PC-3 (cell line): ENCODE results near the gene EEPD1. TPM values are rescaled to one million over a fixed set of nuclear protein-coding genes. Genes with fewer than 3 reads are reported as not detected.

ENCODE experiments used
- ATAC-seq: fragments of 200-7000 bp; cut with Tn5 transposase; 2 replicates; pipeline ENCODE4 v1.9.1; 2020; ENCODE audit warnings: mild to moderate bottlenecking, moderate library complexity
- BruUV-seq: library from RNA; stranded (reverse); fragments of 400-500 nt; replicated peaks from 2 replicates; lab custom pipeline; 2021; lab: Mats Ljungman, UMichigan
- CTCF ChIA-PET: fragments of 300-600 bp; sonication (Branson Sonifier 250); formaldehyde crosslinking; loops from one replicate; lab custom pipeline; 2022; ENCODE audit warnings: antibody characterized with exemption; lab: Charles Lee
- POLR2A ChIA-PET: fragments of 300-600 bp; sonication (Branson Sonifier 250); formaldehyde crosslinking; loops from one replicate; lab custom pipeline; 2022; ENCODE audit warnings: antibody characterized with exemption; ENCODE audit not compliant: unreplicated experiment; lab: Charles Lee
- DNase-seq: peaks from one replicate; pipeline ENCODE4 v3.0.0-alpha.2; 2015
- H2AFZ ChIP-seq: fragments of 300-600 bp; sonication (generic); 2 replicates; pipeline ENCODE4 v1.6.0; 2016; ENCODE audit warnings: antibody characterized with exemption, low read length
- H3F3A ChIP-seq: fragments of 300-600 bp; sonication (generic); one replicate; pipeline ENCODE4 v1.6.0; 2017; ENCODE audit warnings: antibody characterized with exemption, low read length, control low read depth, mild to moderate bottlenecking; ENCODE audit not compliant: unreplicated experiment
- H3K27ac ChIP-seq: fragments of 300-600 bp; sonication (generic); 2 replicates; pipeline ENCODE4 v1.5.1; 2016; ENCODE audit warnings: mild to moderate bottlenecking, low read length
- H3K27me3 ChIP-seq: fragments of 300-600 bp; sonication (generic); 2 replicates; pipeline ENCODE4 v1.6.1; 2016; ENCODE audit warnings: low read length, mixed read lengths
- H3K36me3 ChIP-seq: fragments of 300-600 bp; sonication (generic); 2 replicates; pipeline ENCODE4 v1.6.1; 2016; ENCODE audit warnings: low read depth, mixed run types, low read length, mixed read lengths
- H3K4me1 ChIP-seq: fragments of 300-600 bp; sonication (generic); 2 replicates; pipeline ENCODE4 v1.5.1; 2016; ENCODE audit warnings: low read length; ENCODE audit not compliant: insufficient read depth
- H3K4me2 ChIP-seq: fragments of 300-600 bp; sonication (generic); 2 replicates; pipeline ENCODE4 v1.6.0; 2016; ENCODE audit warnings: low read length
- H3K4me3 ChIP-seq: fragments of 300-600 bp; sonication (generic); 2 replicates; pipeline ENCODE4 v1.5.1; 2016; ENCODE audit warnings: mild to moderate bottlenecking, low read length, mixed read lengths
- H3K79me2 ChIP-seq: fragments of 300-600 bp; sonication (generic); 2 replicates; pipeline ENCODE4 v1.6.1; 2017; ENCODE audit warnings: low read length, mixed read lengths
- H3K9ac ChIP-seq: fragments of 300-600 bp; sonication (generic); 2 replicates; pipeline ENCODE4 v1.6.0; 2016; ENCODE audit warnings: mild to moderate bottlenecking, low read length
- H3K9me2 ChIP-seq: fragments of 300-600 bp; sonication (generic); replicated peaks from 2 replicates; pipeline ENCODE4 v1.6.1; 2016; ENCODE audit warnings: mixed run types, low read length, mixed read lengths
- H3K9me3 ChIP-seq: fragments of 300-600 bp; sonication (generic); 2 replicates; pipeline ENCODE4 v1.6.1; 2016; ENCODE audit warnings: low read length, mixed read lengths
- H4K20me1 ChIP-seq: fragments of 300-600 bp; sonication (generic); 2 replicates; pipeline ENCODE4 v1.6.1; 2016; ENCODE audit warnings: low read length, mixed read lengths
- EZH2 ChIP-seq: fragments of 300-600 bp; sonication (generic); IDR thresholded peaks from one replicate; pipeline ENCODE4 v1.6.1; 2017; ENCODE audit warnings: antibody characterized with exemption, mild to moderate bottlenecking, low read length; ENCODE audit not compliant: unreplicated experiment
- EZH2phosphoT487 ChIP-seq: fragments of 300-600 bp; sonication (generic); IDR thresholded peaks from 2 replicates; pipeline ENCODE4 v1.6.1; 2018; ENCODE audit warnings: mild to moderate bottlenecking, antibody characterized with exemption, low read length, borderline replicate concordance
- intact Hi-C: fragments of 100-400 bp; cut with micrococcal nuclease; formaldehyde crosslinking; loops from 2 replicates; pipeline ENCODE4 v1.9.0; 2023
- total RNA-seq: library from RNA; depleted of rRNA; stranded (reverse); fragments of >200 nt; gene quantifications from 2 replicates; pipeline ENCODE4 v1.2.3, GENCODE V29; 2014
- TF ChIP-seq, protein P1 (sequence below): fragments of 300-600 bp; sonication (generic); conservative IDR thresholded peaks from 2 replicates; pipeline ENCODE4 v1.5.1; 2017; ENCODE audit warnings: antibody characterized with exemption, low read depth, mild to moderate bottlenecking, low read length

EEPD1 gene
- total RNA-seq, 1 experiment from 2014 or later: 28.3 TPM

DNA sequence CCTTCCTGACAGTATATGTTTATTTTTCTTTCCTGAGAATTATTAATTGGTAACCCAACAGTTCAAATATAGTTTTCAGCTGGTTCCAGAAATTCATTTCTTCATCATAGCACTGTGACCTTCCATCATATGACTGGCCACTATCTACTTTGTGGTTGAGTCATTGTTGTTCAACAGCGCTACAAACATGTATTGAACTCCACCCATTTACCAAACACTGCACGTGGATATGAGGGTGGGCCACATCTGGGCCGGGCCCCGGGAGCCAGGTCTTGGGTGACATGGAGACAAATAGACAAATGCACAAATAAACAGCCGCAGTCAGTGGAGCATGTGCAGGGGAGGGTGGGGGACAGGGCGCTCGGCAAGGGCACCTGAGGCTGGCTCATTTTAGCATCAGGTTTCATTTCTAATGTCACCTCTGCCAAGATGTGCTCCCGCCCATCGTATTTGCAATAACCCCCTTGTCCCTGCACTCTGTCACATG, 24.0 kb upstream of the EEPD1 start:
- DNase-seq (peak; percentile 69), ATAC-seq (peak; percentile 79)
- H3F3A ChIP-seq: no peaks in the 10 kb centered on the region
- no peaks in the 10 kb centered on the region for H3K27me3 ChIP-seq
- intact Hi-C loops: loop anchor here (1.0 kb wide), 3 partner anchors 23 to 161 kb away; no protein-coding TSS in a partner anchor
- no peaks in the 10 kb centered on the region for H3K9me3 ChIP-seq
- peak overlapping the region; percentile 56 for H3K4me3 ChIP-seq
- H3K4me2 ChIP-seq: peak overlapping the region; percentile 79
- peak overlapping the region; percentile 79 for H3K9ac ChIP-seq
- no TSS peak for BruUV-seq
- no peaks in the 10 kb centered on the region for H4K20me1 ChIP-seq
- TF ChIP-seq EZH2 (no peak), EZH2phosphoT487 (no peak)
- TF ChIP-seq, protein P1, sequence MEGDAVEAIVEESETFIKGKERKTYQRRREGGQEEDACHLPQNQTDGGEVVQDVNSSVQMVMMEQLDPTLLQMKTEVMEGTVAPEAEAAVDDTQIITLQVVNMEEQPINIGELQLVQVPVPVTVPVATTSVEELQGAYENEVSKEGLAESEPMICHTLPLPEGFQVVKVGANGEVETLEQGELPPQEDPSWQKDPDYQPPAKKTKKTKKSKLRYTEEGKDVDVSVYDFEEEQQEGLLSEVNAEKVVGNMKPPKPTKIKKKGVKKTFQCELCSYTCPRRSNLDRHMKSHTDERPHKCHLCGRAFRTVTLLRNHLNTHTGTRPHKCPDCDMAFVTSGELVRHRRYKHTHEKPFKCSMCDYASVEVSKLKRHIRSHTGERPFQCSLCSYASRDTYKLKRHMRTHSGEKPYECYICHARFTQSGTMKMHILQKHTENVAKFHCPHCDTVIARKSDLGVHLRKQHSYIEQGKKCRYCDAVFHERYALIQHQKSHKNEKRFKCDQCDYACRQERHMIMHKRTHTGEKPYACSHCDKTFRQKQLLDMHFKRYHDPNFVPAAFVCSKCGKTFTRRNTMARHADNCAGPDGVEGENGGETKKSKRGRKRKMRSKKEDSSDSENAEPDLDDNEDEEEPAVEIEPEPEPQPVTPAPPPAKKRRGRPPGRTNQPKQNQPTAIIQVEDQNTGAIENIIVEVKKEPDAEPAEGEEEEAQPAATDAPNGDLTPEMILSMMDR: no peak
- no peaks in the 10 kb centered on the region for H3K79me2 ChIP-seq
- peak overlapping the region; percentile 97 for H3K27ac ChIP-seq
- H3K9me2 ChIP-seq: no peaks in the 10 kb centered on the region
- peak overlapping the region; percentile 54; the same call in 1 of the 2 replicates for H2AFZ ChIP-seq
- POLR2A ChIA-PET: interaction anchor here (0.6 to 0.7 kb wide), 2 partner anchors 91 to 113 kb away, joined by 3 to 4 read pairs; no protein-coding TSS in a partner anchor
- peaks cover 19% of the 10 kb centered on the region for H3K4me1 ChIP-seq
- CTCF ChIA-PET: interaction anchor here (0.5 to 1.0 kb wide), 8 partner anchors 13 to 163 kb away, joined by 3 to 11 read pairs (median 4); no protein-coding TSS in a partner anchor
- H3K36me3 ChIP-seq: no peaks in the 10 kb centered on the region

GRCh38 chr7:36130236-36130945, 22.7 kb upstream of the EEPD1 start:
- Histone ChIP-seq H3K36me3 (no peaks in the 10 kb centered on the region), H3K27me3 (no peaks in the 10 kb centered on the region), H3K4me2 (no peak overlapping the region), H2AFZ (no peak overlapping the region), H3K4me1 (peaks cover 19% of the 10 kb centered on the region), H3K79me2 (no peaks in the 10 kb centered on the region), H3K9me3 (no peaks in the 10 kb centered on the region), H3K4me3 (no peak overlapping the region), H3K9ac (no peak overlapping the region), H4K20me1 (no peaks in the 10 kb centered on the region), H3F3A (no peaks in the 10 kb centered on the region), H3K9me2 (no peaks in the 10 kb centered on the region), H3K27ac (no peak overlapping the region)
- TF ChIP-seq EZH2phosphoT487: no peak
- no peak for TF ChIP-seq EZH2
- TF ChIP-seq, protein P1: no peak
- ATAC-seq (no peak), DNase-seq (no peak)
- BruUV-seq: no TSS peak
- intact Hi-C loops: no loop called here
- ChIA-PET POLR2A (no interaction called here), CTCF (no interaction called here)

GRCh38 chr7:36131026-36131425, 22.0 kb upstream of the EEPD1 start:
- Histone ChIP-seq H3K4me1 (peaks cover 19% of the 10 kb centered on the region), H3K4me3 (no peak overlapping the region), H3K9me3 (no peaks in the 10 kb centered on the region), H3F3A (no peaks in the 10 kb centered on the region), H3K27me3 (no peaks in the 10 kb centered on the region), H3K79me2 (no peaks in the 10 kb centered on the region), H3K9me2 (no peaks in the 10 kb centered on the region), H3K9ac (no peak overlapping the region), H4K20me1 (no peaks in the 10 kb centered on the region), H3K4me2 (no peak overlapping the region), H3K36me3 (no peaks in the 10 kb centered on the region), H2AFZ (no peak overlapping the region), H3K27ac (no peak overlapping the region)
- BruUV-seq: no TSS peak
- POLR2A ChIA-PET: no interaction called here
- no peak for ATAC-seq
- CTCF ChIA-PET: no interaction called here
- DNase-seq: no peak
- TF ChIP-seq EZH2phosphoT487 (no peak), EZH2 (no peak)
- TF ChIP-seq, protein P1: no peak
- intact Hi-C loops: no loop called here
